ENCODE data around the gene SERHL2.

- TF ChIP-seq EZH2 (IDR thresholded peaks at IDR 0.05; ENCODE audit: insufficient read depth, poor library complexity, severe bottlenecking) (no peak), EZH2phosphoT487 (IDR thresholded peaks at IDR 0.05; ENCODE audit: insufficient read depth, low read depth) (no peak)
Measured at GRCh38 chr22:42565956-42566355, 12.2 kb downstream of the SERHL2 start.
